ENCODE data around the gene PHF19.

PHF19 gene

GRCh38 chr9:120830151-120830550 lies 46.8 kb downstream of the PHF19 start:
- TF ChIP-seq, protein P1, sequence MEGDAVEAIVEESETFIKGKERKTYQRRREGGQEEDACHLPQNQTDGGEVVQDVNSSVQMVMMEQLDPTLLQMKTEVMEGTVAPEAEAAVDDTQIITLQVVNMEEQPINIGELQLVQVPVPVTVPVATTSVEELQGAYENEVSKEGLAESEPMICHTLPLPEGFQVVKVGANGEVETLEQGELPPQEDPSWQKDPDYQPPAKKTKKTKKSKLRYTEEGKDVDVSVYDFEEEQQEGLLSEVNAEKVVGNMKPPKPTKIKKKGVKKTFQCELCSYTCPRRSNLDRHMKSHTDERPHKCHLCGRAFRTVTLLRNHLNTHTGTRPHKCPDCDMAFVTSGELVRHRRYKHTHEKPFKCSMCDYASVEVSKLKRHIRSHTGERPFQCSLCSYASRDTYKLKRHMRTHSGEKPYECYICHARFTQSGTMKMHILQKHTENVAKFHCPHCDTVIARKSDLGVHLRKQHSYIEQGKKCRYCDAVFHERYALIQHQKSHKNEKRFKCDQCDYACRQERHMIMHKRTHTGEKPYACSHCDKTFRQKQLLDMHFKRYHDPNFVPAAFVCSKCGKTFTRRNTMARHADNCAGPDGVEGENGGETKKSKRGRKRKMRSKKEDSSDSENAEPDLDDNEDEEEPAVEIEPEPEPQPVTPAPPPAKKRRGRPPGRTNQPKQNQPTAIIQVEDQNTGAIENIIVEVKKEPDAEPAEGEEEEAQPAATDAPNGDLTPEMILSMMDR (IDR thresholded peaks at IDR 0.05; ENCODE audit: low read depth, low read length, missing control alignments) = no peak
- H3K4me3 ChIP-seq (ENCODE audit: low read depth, low read length) = no peak overlapping the region
- no peak for DNase-seq (ENCODE audit: low read depth)
- in situ Hi-C loops (cut with HindIII; ENCODE audit: low sequenced_read_pairs) = no loop called here

GRCh38 chr9:120829650-120830049 lies 47.3 kb downstream of the PHF19 start:
- no peak for DNase-seq (ENCODE audit: low read depth)
- no peak overlapping the region for H3K4me3 ChIP-seq (ENCODE audit: low read depth, low read length)
- TF ChIP-seq, protein P1 (IDR thresholded peaks at IDR 0.05; ENCODE audit: low read depth, low read length, missing control alignments) = no peak
- in situ Hi-C loops (cut with HindIII; ENCODE audit: low sequenced_read_pairs) = no loop called here

- in situ Hi-C loops (cut with HindIII; ENCODE audit: low sequenced_read_pairs) = no loop called here
- no peak for DNase-seq (ENCODE audit: low read depth)
These were observed 56.9 kb downstream of the PHF19 start for GRCh38 chr9:120820095-120820494.

DNA sequence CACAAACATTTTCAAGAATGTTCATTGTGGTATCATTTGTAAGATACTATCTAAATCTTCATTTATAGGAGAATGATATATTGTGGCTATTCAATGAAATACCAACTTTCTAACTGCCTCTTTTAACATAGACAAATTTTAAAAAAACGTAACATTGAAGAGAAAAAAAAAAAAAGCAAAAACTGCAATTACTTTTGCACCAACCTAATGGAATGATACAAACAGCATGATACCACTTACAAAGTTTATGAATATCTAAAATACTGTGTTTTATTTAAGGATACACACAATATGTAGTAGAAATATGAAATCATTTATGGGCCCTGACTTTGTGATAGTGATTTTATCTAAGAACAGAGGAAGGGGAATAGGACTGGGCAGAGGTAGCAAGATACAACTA lies 58.4 kb downstream of the PHF19 start:
- TF ChIP-seq, protein P1 (IDR thresholded peaks at IDR 0.05; ENCODE audit: low read depth, low read length, missing control alignments) = no peak
- no peak overlapping the region for H3K4me3 ChIP-seq (ENCODE audit: low read depth, low read length)
- DNase-seq (ENCODE audit: low read depth) = no peak
- in situ Hi-C loops (cut with HindIII; ENCODE audit: low sequenced_read_pairs) = no loop called here

More at GRCh38 chr9:120820095-120820494, 56.9 kb downstream of the PHF19 start:
- no peak overlapping the region for H3K4me3 ChIP-seq (ENCODE audit: low read depth, low read length)
- TF ChIP-seq, protein P1 (IDR thresholded peaks at IDR 0.05; ENCODE audit: low read depth, low read length, missing control alignments) = no peak

DNA sequence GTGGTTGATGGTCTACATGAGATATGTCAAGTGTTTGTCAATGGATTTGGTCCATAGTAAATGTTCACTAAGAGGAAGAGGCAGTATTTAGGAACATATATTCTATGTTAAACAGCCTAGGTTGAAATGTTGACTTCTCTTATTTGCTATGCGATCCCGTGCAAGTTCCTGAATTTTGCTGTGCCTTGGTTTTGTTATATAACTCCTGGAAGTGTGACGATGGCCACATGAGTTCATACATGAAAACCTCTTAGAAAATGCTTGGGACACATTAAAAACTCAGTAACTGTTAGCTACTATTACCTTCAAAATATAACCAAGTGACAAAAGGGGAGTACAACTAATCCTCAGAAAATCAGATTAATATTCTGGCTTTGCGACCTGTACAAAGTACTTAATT lies 61.9 kb downstream of the PHF19 start:
- in situ Hi-C loops (cut with HindIII; ENCODE audit: low sequenced_read_pairs) = no loop called here
- DNase-seq (ENCODE audit: low read depth) = no peak
- TF ChIP-seq, protein P1 (IDR thresholded peaks at IDR 0.05; ENCODE audit: low read depth, low read length, missing control alignments) = no peak
- H3K4me3 ChIP-seq (ENCODE audit: low read depth, low read length) = no peak overlapping the region

DNA sequence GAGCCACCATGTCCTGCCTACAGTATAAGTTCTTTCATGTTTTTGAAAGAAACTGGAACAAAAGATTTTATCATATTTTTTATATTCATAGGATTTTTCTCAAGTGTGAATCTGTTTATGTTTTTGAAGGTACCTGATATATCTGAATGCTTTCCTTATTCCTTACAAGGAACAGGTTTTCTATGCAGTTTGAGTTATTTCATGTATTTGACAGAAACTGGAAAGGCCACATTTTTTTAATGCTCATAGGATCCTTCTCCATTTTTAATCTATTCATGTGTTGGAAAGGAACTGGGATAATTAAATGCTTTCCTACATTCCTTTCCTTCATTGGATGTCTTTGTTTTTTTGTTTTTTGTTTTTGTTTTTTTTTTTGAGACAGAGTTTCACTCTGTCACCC lies 68.1 kb downstream of the PHF19 start:
- no peak overlapping the region for H3K4me3 ChIP-seq (ENCODE audit: low read depth, low read length)
- DNase-seq (ENCODE audit: low read depth) = no peak
- in situ Hi-C loops (cut with HindIII; ENCODE audit: low sequenced_read_pairs) = no loop called here
- TF ChIP-seq, protein P1 (IDR thresholded peaks at IDR 0.05; ENCODE audit: low read depth, low read length, missing control alignments) = no peak

Measured in astrocyte of the cerebellum (primary cell).